CD4-positive, alpha-beta T cell treated with Interleukin-6 for 4 hours (primary cell): ENCODE measurements around the gene MPHOSPH9.
"Not testable (repeated sequence)": the region's sequence is repeated elsewhere in the genome, so short reads cannot be mapped to it uniquely, and the experiment has no call there.

ENCODE experiments used
- DNase-seq: peaks from one replicate; pipeline ENCODE4 v3.0.0-alpha.2; 2020; ENCODE audit warnings: mixed read lengths

MPHOSPH9 gene

GRCh38 chr12:123225443-123225842 lies 7.5 kb downstream of the MPHOSPH9 start:
- DNase-seq = no peak

- DNase-seq = peak; percentile 61
These were observed 9.7 kb downstream of the MPHOSPH9 start for GRCh38 chr12:123223241-123223668.

GRCh38 chr12:123207815-123208214 lies 25.1 kb downstream of the MPHOSPH9 start:
- not testable (repeated sequence) for DNase-seq

- DNase-seq = not testable (repeated sequence)
These were observed 26.1 kb downstream of the MPHOSPH9 start for GRCh38 chr12:123206794-123207193.

- peak; percentile 37 for DNase-seq
These were observed 32.5 kb downstream of the MPHOSPH9 start for GRCh38 chr12:123200414-123200813.

GRCh38 chr12:123199936-123200335 lies 33.0 kb downstream of the MPHOSPH9 start:
- DNase-seq = no peak

- no peak for DNase-seq
These were observed 45.3 kb downstream of the MPHOSPH9 start for GRCh38 chr12:123187637-123188036.

GRCh38 chr12:123180171-123180570 lies 52.8 kb downstream of the MPHOSPH9 start:
- DNase-seq = no peak

GRCh38 chr12:123171967-123172366 lies 61.0 kb downstream of the MPHOSPH9 start:
- DNase-seq = no peak

GRCh38 chr12:123167329-123167728 lies 65.6 kb downstream of the MPHOSPH9 start:
- no peak for DNase-seq

- DNase-seq = no peak
These were observed 67.4 kb downstream of the MPHOSPH9 start for GRCh38 chr12:123165537-123165936.

GRCh38 chr12:123164710-123165261 lies 68.2 kb downstream of the MPHOSPH9 start:
- DNase-seq = no peak

GRCh38 chr12:123164222-123164621 lies 68.7 kb downstream of the MPHOSPH9 start:
- no peak for DNase-seq

GRCh38 chr12:123163227-123163626 lies 69.7 kb downstream of the MPHOSPH9 start:
- no peak for DNase-seq

- no peak for DNase-seq
These were observed 72.0 kb downstream of the MPHOSPH9 start for GRCh38 chr12:123160801-123161487.

- DNase-seq = no peak
These were observed 79.0 kb downstream of the MPHOSPH9 start for GRCh38 chr12:123153906-123154305.

- no peak for DNase-seq
These were observed 80.1 kb downstream of the MPHOSPH9 start for GRCh38 chr12:123152833-123153232.

- DNase-seq = no peak
These were observed 81.2 kb downstream of the MPHOSPH9 start for GRCh38 chr12:123151457-123152454.

GRCh38 chr12:123150744-123151456 lies 82.0 kb downstream of the MPHOSPH9 start, which contains the start of gene PITPNM2:
TSS of gene PITPNM2 (minus strand) at chr12:123151090. CDS start at chr12:123034590, 116,500 bp downstream.
- peak; percentile 75 for DNase-seq

- DNase-seq = peak; percentile 32
These were observed 82.6 kb downstream of the MPHOSPH9 start for GRCh38 chr12:123150275-123150743.

GRCh38 chr12:123149501-123150274 lies 83.3 kb downstream of the MPHOSPH9 start:
- DNase-seq = no peak

GRCh38 chr12:123149088-123149487 lies 83.9 kb downstream of the MPHOSPH9 start:
- no peak for DNase-seq
